ENCODE measurements around the gene SHQ1.

SHQ1 gene

DNA sequence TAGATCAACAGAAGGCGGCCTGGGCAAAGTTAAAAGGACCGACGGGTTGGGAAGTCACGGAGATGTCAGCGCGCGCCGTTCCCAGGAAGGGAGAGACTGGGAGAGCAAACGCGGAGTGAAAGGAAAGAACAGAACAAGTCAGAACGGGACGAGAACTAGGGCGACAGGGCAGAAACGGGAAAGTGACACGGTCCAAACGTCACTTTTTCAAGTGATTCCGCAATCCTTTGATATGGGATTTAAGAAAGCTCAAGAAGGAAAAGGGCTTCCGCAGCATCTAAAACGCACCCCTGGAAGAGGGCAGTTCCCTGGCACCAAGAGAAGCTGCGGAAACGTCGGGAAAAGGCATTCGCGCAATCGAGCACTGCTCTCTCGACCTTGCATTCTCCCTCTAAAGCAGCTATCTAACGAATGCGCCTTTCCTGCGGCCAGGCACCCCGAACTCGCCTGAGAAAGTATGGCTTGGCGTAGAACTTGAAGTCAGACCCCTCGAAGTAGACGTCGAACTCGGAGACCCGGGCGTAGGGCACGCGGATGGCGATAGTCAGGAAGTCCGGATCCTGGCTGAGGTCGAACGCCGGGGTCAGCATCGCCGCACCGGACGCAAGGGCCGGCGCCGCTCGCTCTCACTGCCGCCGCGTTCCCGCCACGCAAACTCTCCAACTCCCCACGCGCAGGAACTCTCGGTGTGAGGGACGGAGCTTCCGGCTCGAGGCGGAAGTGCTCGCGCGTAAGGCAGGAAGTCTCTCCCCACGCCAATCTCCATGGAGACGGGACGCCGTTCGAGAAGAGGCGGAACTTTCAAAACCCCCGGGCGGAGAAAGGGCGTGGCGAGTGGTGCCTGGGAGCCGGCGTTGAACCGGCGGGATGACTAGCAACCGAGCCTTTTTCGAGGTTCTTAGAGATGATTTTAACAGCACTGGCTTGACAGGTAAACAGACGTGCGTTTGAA, at the start of gene SHQ1:
TSS of gene SHQ1 (minus strand) at position 695 of the 952 bp plus-strand sequence. CDS start at position 590, 105 bp downstream.
- Mint-ChIP-seq H3K4me3 (peak within 1 kb of the TSS; percentile 94 to 95), H3K27ac (peak within 1 kb of the TSS; percentile 91), H3K9me3 (no peaks in the 10 kb centered on the region), H3K36me3 (peaks cover 4 to 6% of the 10 kb centered on the region in 2 donors), H3K27me3 (no peaks in the 10 kb centered on the region), H3K4me1 (peaks cover 26 to 49% of the 10 kb centered on the region in 2 donors)
- DNase-seq: peak; percentile 89
- ATAC-seq (replicated peaks): peak; percentile 94 to 95

- ATAC-seq (replicated peaks) (no peak), DNase-seq (no peak)
- H3K9me3 Mint-ChIP-seq: no peaks in the 10 kb centered on the region
- peaks cover 16 to 19% of the 10 kb centered on the region in 2 donors for H3K27me3 Mint-ChIP-seq
- H3K36me3 Mint-ChIP-seq: peaks cover 0 to 1% of the 10 kb centered on the region in 2 donors
- H3K4me1 Mint-ChIP-seq: no peaks in the 10 kb centered on the region
- H3K4me3 Mint-ChIP-seq: no peak overlapping the region
- H3K27ac Mint-ChIP-seq: no peak overlapping the region
Observed at GRCh38 chr3:72897758-72898007, 49.4 kb upstream of the SHQ1 start.

DNA sequence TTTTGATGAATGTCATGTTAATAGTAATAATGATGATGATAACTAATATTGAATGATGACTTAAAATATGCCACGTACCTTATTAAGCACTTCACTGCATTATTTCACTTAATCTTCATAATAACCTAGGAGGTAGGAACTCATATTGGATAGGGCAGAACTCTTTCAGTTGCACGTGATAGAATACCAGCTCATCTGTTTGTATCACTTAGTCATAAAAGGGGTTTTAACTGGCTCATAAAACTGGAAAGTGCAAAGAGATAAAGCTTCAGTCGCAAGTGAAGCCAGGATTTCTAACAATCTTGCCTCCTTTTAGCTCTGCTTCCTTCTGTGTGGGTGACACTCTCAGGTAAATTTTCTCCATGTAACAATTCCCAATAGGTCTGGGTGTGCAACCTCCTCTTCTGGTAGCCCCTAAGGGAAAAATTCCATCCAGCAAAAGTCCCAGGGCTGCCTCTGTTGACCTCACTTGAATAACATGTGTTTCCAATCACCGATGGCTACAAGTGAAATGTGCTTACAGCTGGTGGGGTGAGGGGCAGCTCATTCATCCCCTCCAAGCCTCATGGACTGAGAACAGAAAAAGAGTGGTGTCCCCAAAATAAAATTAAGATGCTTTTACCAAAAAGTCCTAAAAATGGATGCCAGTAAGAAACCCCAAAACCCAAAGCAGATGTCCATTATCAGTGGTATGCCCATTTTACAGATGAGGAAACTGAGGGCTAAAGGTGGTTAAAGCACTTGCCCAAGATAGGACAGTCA, 48.9 kb upstream of the SHQ1 start:
- Mint-ChIP-seq H3K4me1 (no peaks in the 10 kb centered on the region), H3K9me3 (no peaks in the 10 kb centered on the region), H3K27ac (no peak overlapping the region), H3K4me3 (no peak overlapping the region), H3K27me3 (peaks cover 19 to 21% of the 10 kb centered on the region in 2 donors), H3K36me3 (peaks cover 0 to 1% of the 10 kb centered on the region in 2 donors)
- DNase-seq (no peak), ATAC-seq (replicated peaks) (no peak)

- ATAC-seq (replicated peaks): no peak
- Mint-ChIP-seq H3K27me3 (peaks cover 27 to 39% of the 10 kb centered on the region in 2 donors), H3K27ac (no peak overlapping the region), H3K4me1 (no peaks in the 10 kb centered on the region), H3K9me3 (no peaks in the 10 kb centered on the region), H3K36me3 (no peaks in the 10 kb centered on the region), H3K4me3 (no peak overlapping the region)
- no peak for DNase-seq
Observed at GRCh38 chr3:72894976-72895552, 46.8 kb upstream of the SHQ1 start.

- DNase-seq (no peak), ATAC-seq (replicated peaks) (no peak)
- Mint-ChIP-seq H3K9me3 (no peaks in the 10 kb centered on the region), H3K27ac (no peak overlapping the region), H3K27me3 (peaks cover 29 to 54% of the 10 kb centered on the region in 2 donors), H3K4me3 (no peak overlapping the region), H3K36me3 (no peaks in the 10 kb centered on the region), H3K4me1 (peaks cover 0 to under 1% of the 10 kb centered on the region in 2 donors)
Observed at GRCh38 chr3:72892870-72893269, 44.6 kb upstream of the SHQ1 start.

DNA sequence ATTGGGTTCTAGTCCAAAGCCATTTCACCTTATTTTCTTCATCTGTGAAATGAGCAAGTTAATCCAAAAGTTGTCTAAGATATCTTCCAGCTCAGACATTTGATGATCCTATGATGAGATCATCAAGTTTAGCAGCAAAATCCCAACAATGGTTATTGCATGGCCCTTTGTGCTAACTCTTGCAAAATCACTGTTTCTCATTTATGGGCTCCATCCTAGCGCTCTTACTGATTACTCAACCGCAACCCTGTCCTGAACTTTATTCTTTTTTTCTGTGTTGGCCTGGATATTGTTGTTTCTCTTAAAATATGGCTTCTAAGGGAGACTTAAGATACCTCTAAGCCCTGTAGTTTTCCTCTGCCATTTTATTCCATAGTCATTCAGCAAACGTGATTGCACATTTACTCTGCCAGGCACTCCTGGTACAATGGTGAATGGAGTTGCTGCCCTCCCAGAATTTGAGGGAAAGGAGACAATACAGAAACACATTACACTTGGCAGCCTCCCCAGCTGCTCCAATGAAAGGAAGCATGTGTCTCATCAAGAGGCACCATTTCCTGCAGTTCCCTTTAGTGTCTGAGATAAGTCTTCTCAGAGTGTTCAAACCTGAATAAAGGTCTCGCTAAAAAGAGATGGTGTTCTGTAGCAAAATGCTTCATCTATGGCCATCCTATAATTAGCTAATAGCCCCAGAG, 44.0 kb upstream of the SHQ1 start:
- H3K27me3 Mint-ChIP-seq: peaks cover 35 to 60% of the 10 kb centered on the region in 2 donors

GRCh38 chr3:72891053-72891855, 43.0 kb upstream of the SHQ1 start:
- H3K4me1 Mint-ChIP-seq: peaks cover 7 to 9% of the 10 kb centered on the region in 2 donors
- H3K36me3 Mint-ChIP-seq: peaks cover 0 to 4% of the 10 kb centered on the region in 2 donors
- no peaks in the 10 kb centered on the region for H3K9me3 Mint-ChIP-seq
- H3K27me3 Mint-ChIP-seq: peaks cover 40 to 70% of the 10 kb centered on the region in 2 donors
- no peak for DNase-seq
- no peak overlapping the region for H3K27ac Mint-ChIP-seq
- no peak overlapping the region for H3K4me3 Mint-ChIP-seq
- no peak for ATAC-seq (replicated peaks)

More for the DNA sequence above, 44.0 kb upstream of the SHQ1 start:
- no peak overlapping the region for H3K4me3 Mint-ChIP-seq
- no peak for DNase-seq
- H3K9me3 Mint-ChIP-seq: no peaks in the 10 kb centered on the region
- H3K36me3 Mint-ChIP-seq: peaks cover 0 to 4% of the 10 kb centered on the region in 2 donors
- peaks cover 6 to 7% of the 10 kb centered on the region in 2 donors for H3K4me1 Mint-ChIP-seq
- no peak for ATAC-seq (replicated peaks)
- H3K27ac Mint-ChIP-seq: no peak overlapping the region

GRCh38 chr3:72890166-72890925, 42.1 kb upstream of the SHQ1 start:
- Mint-ChIP-seq H3K36me3 (peaks cover 0 to 4% of the 10 kb centered on the region in 2 donors), H3K4me3 (no peak overlapping the region), H3K4me1 (peaks cover 7 to 9% of the 10 kb centered on the region in 2 donors), H3K9me3 (no peaks in the 10 kb centered on the region), H3K27me3 (peaks cover 50 to 79% of the 10 kb centered on the region in 2 donors), H3K27ac (no peak overlapping the region)
- ATAC-seq (replicated peaks): no peak
- no peak for DNase-seq

GRCh38 chr3:72889310-72890165, 41.3 kb upstream of the SHQ1 start:
- Mint-ChIP-seq H3K4me3 (no peak overlapping the region), H3K9me3 (no peaks in the 10 kb centered on the region)
- no peak for DNase-seq

DNA sequence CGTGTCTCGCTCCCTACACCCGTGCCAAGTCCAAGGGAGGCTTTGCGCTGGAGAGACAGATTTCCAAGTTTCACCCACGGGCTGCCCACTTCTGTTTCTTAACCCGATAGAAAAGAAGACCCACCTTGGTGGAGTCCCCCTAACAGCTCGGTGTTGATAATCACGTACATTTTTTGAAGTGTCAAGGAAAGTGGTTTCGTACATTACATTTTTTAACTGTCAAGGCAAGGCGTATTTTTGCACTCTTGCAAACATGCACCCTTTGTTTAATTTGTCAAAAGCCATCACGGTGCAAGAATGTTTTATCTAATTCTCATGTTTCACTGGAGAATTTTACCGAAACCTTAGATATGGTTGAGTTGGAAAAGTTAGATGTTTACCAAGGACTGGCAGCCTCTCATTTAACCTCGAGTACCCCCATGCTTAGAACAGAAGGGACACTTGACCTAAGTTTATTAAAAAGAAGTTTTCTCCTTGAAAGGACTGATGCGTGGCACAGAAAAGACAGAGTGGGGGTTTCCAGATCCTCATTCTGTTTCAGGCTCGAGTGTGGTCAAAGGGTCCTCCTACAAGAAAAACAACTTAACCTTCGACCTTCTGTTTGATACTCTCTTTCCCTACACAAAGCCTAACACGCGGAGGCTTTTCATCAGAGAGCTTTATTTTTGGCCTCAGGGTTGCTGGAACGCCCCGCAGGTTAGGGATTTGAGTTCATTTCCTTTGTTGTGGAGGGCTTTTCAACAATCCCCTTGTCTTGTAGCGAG, 40.5 kb upstream of the SHQ1 start:
- Mint-ChIP-seq H3K36me3 (peaks cover 0 to 4% of the 10 kb centered on the region in 2 donors), H3K4me3 (peak overlapping the region; percentile 41 to 59), H3K27ac (no peak overlapping the region), H3K4me1 (peaks cover 7 to 9% of the 10 kb centered on the region in 2 donors), H3K9me3 (peaks cover 0 to 4% of the 10 kb centered on the region in 2 donors), H3K27me3 (peaks cover 58 to 83% of the 10 kb centered on the region in 2 donors)
- DNase-seq (no peak), ATAC-seq (replicated peaks) (no peak)

More at GRCh38 chr3:72889310-72890165, 41.3 kb upstream of the SHQ1 start:
- no peak overlapping the region for H3K27ac Mint-ChIP-seq
- H3K36me3 Mint-ChIP-seq: peaks cover 0 to 4% of the 10 kb centered on the region in 2 donors
- H3K27me3 Mint-ChIP-seq: peaks cover 53 to 80% of the 10 kb centered on the region in 2 donors
- H3K4me1 Mint-ChIP-seq: peaks cover 7 to 9% of the 10 kb centered on the region in 2 donors
- no peak for ATAC-seq (replicated peaks)

GRCh38 chr3:72887705-72888545, 39.7 kb upstream of the SHQ1 start, which contains the start of gene GXYLT2:
GXYLT2 (plus strand) TSS chr3:72888046; CDS start chr3:72888234, 188 bp downstream.
- Mint-ChIP-seq H3K4me1 (peaks cover 7 to 9% of the 10 kb centered on the region in 2 donors), H3K27ac (peak within 1 kb of the TSS; percentile 48), H3K4me3 (peak within 1 kb of the TSS; percentile 74 to 75), H3K9me3 (peaks cover 0 to 7% of the 10 kb centered on the region in 2 donors), H3K27me3 (peaks cover 52 to 76% of the 10 kb centered on the region in 2 donors), H3K36me3 (peaks cover 0 to 4% of the 10 kb centered on the region in 2 donors)
- DNase-seq (no peak), ATAC-seq (replicated peaks) (peak; percentile 85 to 88)

Data from stimulated activated naive B cell treated with anti-CD40 and anti-IgM and Interleukin-4, amounts not matched to agents 10 μg/mL and 1 μg/mL and 100 μg/mL, for 72 hours (primary cell).